ENCODE results near the gene RAB18. TPM values are rescaled to one million over a fixed set of nuclear protein-coding genes. Genes with fewer than 3 reads are reported as not detected.

RAB18 gene
- total RNA-seq, 1 donor from 2014 or later: 48.3 TPM

- POLR2A ChIA-PET: interaction anchor here (0.6 kb wide), 1 partner anchor 27 kb away, joined by 3 read pairs; no protein-coding TSS in a partner anchor
- Mint-ChIP-seq H3K4me1 (peaks cover 16% of the 10 kb centered on the region), H3K9me3 (no peaks in the 10 kb centered on the region), H3K36me3 (ENCODE audit: low read depth) (peaks cover 60% of the 10 kb centered on the region), H3K27me3 (no peaks in the 10 kb centered on the region), H3K27ac (no peak overlapping the region), H3K4me3 (no peak overlapping the region)
- TF ChIP-seq CTCF (IDR thresholded peaks at IDR 0.05): no peak
- ATAC-seq (ENCODE audit: low read depth): no peak
- intact Hi-C loops (cut with micrococcal nuclease): no loop called here
- no peak for DNase-seq
- CTCF ChIA-PET: no interaction called here
These were observed 10.1 kb downstream of the RAB18 start for GRCh38 chr10:27514243-27514642.

GRCh38 chr10:27518261-27518660 is 14.2 kb downstream of the RAB18 start:
- Mint-ChIP-seq H3K9me3 (no peaks in the 10 kb centered on the region), H3K27me3 (no peaks in the 10 kb centered on the region), H3K36me3 (ENCODE audit: low read depth) (peaks cover 38% of the 10 kb centered on the region), H3K4me1 (peaks cover 29% of the 10 kb centered on the region), H3K27ac (no peak overlapping the region), H3K4me3 (no peak overlapping the region)
- no peak for TF ChIP-seq CTCF (IDR thresholded peaks at IDR 0.05)
- DNase-seq: no peak
- intact Hi-C loops (cut with micrococcal nuclease): no loop called here
- no peak for ATAC-seq (ENCODE audit: low read depth)
- ChIA-PET CTCF (no interaction called here), POLR2A (no interaction called here)

- ATAC-seq (ENCODE audit: low read depth) (no peak), DNase-seq (no peak)
- intact Hi-C loops (cut with micrococcal nuclease): no loop called here
- H3K27ac Mint-ChIP-seq: no peak overlapping the region
- no peaks in the 10 kb centered on the region for H3K27me3 Mint-ChIP-seq
- H3K9me3 Mint-ChIP-seq: no peaks in the 10 kb centered on the region
- TF ChIP-seq CTCF (IDR thresholded peaks at IDR 0.05): no peak
- ChIA-PET POLR2A (no interaction called here), CTCF (no interaction called here)
- H3K36me3 Mint-ChIP-seq (ENCODE audit: low read depth): peaks cover 30% of the 10 kb centered on the region
- no peak overlapping the region for H3K4me3 Mint-ChIP-seq
- peaks cover 30% of the 10 kb centered on the region for H3K4me1 Mint-ChIP-seq
These were observed 21.7 kb downstream of the RAB18 start for GRCh38 chr10:27525819-27526218.

- no peak overlapping the region for H3K27ac Mint-ChIP-seq
- H3K9me3 Mint-ChIP-seq: no peaks in the 10 kb centered on the region
- no peak overlapping the region for H3K4me3 Mint-ChIP-seq
- peaks cover 32% of the 10 kb centered on the region for H3K36me3 Mint-ChIP-seq (ENCODE audit: low read depth)
- H3K27me3 Mint-ChIP-seq: no peaks in the 10 kb centered on the region
- ATAC-seq (ENCODE audit: low read depth): no peak
- peaks cover 28% of the 10 kb centered on the region for H3K4me1 Mint-ChIP-seq
- TF ChIP-seq CTCF (IDR thresholded peaks at IDR 0.05): no peak
- ChIA-PET CTCF (no interaction called here), POLR2A (no interaction called here)
- intact Hi-C loops (cut with micrococcal nuclease): no loop called here
- DNase-seq: no peak
These were observed 22.1 kb downstream of the RAB18 start for GRCh38 chr10:27526242-27526641.

GRCh38 chr10:27527666-27528295 is 23.7 kb downstream of the RAB18 start:
- intact Hi-C loops (cut with micrococcal nuclease): no loop called here
- Mint-ChIP-seq H3K9me3 (no peaks in the 10 kb centered on the region), H3K4me3 (no peak overlapping the region), H3K27ac (no peak overlapping the region), H3K36me3 (ENCODE audit: low read depth) (peaks cover 38% of the 10 kb centered on the region), H3K4me1 (peaks cover 17% of the 10 kb centered on the region), H3K27me3 (no peaks in the 10 kb centered on the region)
- no peak for TF ChIP-seq CTCF (IDR thresholded peaks at IDR 0.05)
- DNase-seq (no peak), ATAC-seq (ENCODE audit: low read depth) (no peak)
- ChIA-PET CTCF (no interaction called here), POLR2A (no interaction called here)
